CD8-positive, alpha-beta memory T cell (primary cell): ENCODE data around the gene ASTN2. TPM values are rescaled to one million over a fixed set of nuclear protein-coding genes. Genes with fewer than 3 reads are reported as not detected.

ENCODE experiments used
- CTCF ChIA-PET: fragments of 350-600 bp; sonication (Branson Sonifier 250); formaldehyde crosslinking; loops from one replicate; lab custom pipeline; 2021; ENCODE audit warnings: antibody characterized with exemption; lab: Charles Lee
- POLR2A ChIA-PET: fragments of 350-600 bp; sonication (Branson Sonifier 250); formaldehyde crosslinking; loops from one replicate; lab custom pipeline; 2021; ENCODE audit warnings: antibody characterized with exemption; lab: Charles Lee
- DNase-seq, 5 donors: peaks; one replicate each; pipeline versions ENCODE4 v3.0.0 to v3.0.0-alpha.2; 2020 to 2022; ENCODE audit warnings: mixed read lengths in 1 of 5
- H3K27ac ChIP-seq: one replicate; pipeline ENCODE4 v1.7.0; 2013; ENCODE audit warnings: low read depth, mild to moderate bottlenecking, low read length, moderate library complexity
- H3K27me3 ChIP-seq: 2 replicates; pipeline ENCODE4 v1.7.0; 2013; ENCODE audit warnings: low read length, mild to moderate bottlenecking; ENCODE audit not compliant: insufficient read depth, poor library complexity, severe bottlenecking
- H3K36me3 ChIP-seq: 2 replicates; pipeline ENCODE4 v1.7.0; 2013; ENCODE audit warnings: mild to moderate bottlenecking, low read length, moderate library complexity; ENCODE audit not compliant: insufficient read depth
- H3K4me1 ChIP-seq: 2 replicates; pipeline ENCODE4 v1.7.0; 2013; ENCODE audit warnings: mild to moderate bottlenecking, low read length, moderate library complexity; ENCODE audit not compliant: insufficient read depth
- H3K4me3 ChIP-seq: 2 replicates; pipeline ENCODE4 v1.7.0; 2013; ENCODE audit warnings: mild to moderate bottlenecking, low read length
- H3K9me3 ChIP-seq: 2 replicates; pipeline ENCODE4 v1.7.0; 2013; ENCODE audit warnings: mild to moderate bottlenecking, low read length
- H3K27ac Mint-ChIP-seq, 8 donors: one replicate each; pipeline ENCODE4 v1.8.0; 2020 to 2021; ENCODE audit warnings: mixed read lengths in 8 of 8, mild to moderate bottlenecking in 6 of 8, inconsistent platforms in 3 of 8, moderate library complexity in 3 of 8
- H3K27me3 Mint-ChIP-seq, 2 donors: one replicate each; pipeline ENCODE4 v1.8.0; 2020 to 2021; ENCODE audit warnings: mixed read lengths in 2 of 2, mild to moderate bottlenecking in 1 of 2, moderate library complexity in 1 of 2
- H3K36me3 Mint-ChIP-seq, 3 donors: one replicate each; pipeline ENCODE4 v1.8.0; 2020 to 2021; ENCODE audit warnings: mixed read lengths in 3 of 3, inconsistent platforms in 1 of 3, mild to moderate bottlenecking in 1 of 3
- H3K4me1 Mint-ChIP-seq, 3 donors: one replicate each; pipeline ENCODE4 v1.8.0; 2020 to 2021; ENCODE audit warnings: mixed read lengths in 3 of 3, inconsistent platforms in 1 of 3, mild to moderate bottlenecking in 1 of 3
- H3K4me3 Mint-ChIP-seq, 7 donors: one replicate each; pipeline ENCODE4 v1.8.0; 2020 to 2021; ENCODE audit warnings: mixed read lengths in 7 of 7, mild to moderate bottlenecking in 6 of 7, moderate library complexity in 4 of 7, inconsistent platforms in 2 of 7
- H3K9me3 Mint-ChIP-seq, 5 donors: one replicate each; pipeline ENCODE4 v1.8.0; 2020 to 2022; ENCODE audit warnings: mixed read lengths in 5 of 5, mild to moderate bottlenecking in 3 of 5, moderate library complexity in 2 of 5, inconsistent platforms in 1 of 5
- polyA plus RNA-seq: library from polyadenylated mRNA; unstranded; fragments of 300-500 nt; fragmentation: Illumina TruSeq; gene quantifications from one replicate; pipeline ENCODE4 v1.2.3, GENCODE V29; 2021
- total RNA-seq, 2 experiments: library from RNA; stranded (reverse); gene quantifications; one replicate each; pipeline ENCODE4 v1.2.3, GENCODE V29; 2021

The ASTN2 gene
- total and polyA plus RNA-seq, 3 experiments from 2014 or later, result 4.1 to 4.8 (median 4.2) TPM

DNA sequence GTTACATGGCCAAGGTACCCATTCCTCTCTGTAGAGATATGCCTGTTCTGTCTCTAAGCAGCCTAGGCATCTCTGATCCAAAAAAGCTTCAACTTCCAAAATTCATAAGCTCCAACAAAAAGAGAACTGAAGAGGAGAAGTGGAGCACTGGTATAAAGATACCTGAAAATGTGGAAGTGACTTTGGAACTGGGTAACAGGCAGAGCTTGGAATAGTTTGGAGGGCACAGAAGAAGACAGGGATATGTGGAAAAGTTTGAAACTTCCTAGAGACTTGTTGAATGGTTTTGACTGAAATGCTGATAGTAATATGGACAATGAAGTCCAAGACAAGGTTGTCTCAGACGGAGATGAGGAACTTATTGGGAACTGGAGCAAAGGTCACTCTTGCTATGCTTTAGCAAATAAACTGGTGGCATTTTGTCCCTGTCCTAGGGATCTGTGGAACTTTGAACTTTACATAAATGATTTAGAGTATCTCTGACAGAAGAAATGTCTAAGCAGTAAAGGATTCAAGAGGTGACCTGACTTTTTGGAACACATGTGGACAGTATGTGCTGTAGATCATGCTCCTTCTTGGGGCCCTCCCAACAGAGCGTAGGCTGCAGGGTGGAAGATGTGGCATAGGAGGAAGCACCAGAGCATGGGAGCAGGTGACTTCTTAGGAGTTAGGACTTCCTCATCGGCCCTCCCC lies 889.9 kb downstream of the ASTN2 start:
- no peak overlapping the region for H3K27ac ChIP-seq
- Mint-ChIP-seq H3K27me3 (no peaks in the 10 kb centered on the region), H3K4me3 (no peak overlapping the region), H3K4me1 (no peaks in the 10 kb centered on the region), H3K36me3 (peaks cover 0 to 29% (median 0%) of the 10 kb centered on the region in 3 donors), H3K27ac (no peak overlapping the region), H3K9me3 (peaks cover 15 to 73% (median 44%) of the 10 kb centered on the region in 5 donors)
- no peaks in the 10 kb centered on the region for H3K36me3 ChIP-seq
- CTCF ChIA-PET, result no interaction called here
- no peaks in the 10 kb centered on the region for H3K27me3 ChIP-seq
- H3K4me1 ChIP-seq, result no peaks in the 10 kb centered on the region
- H3K4me3 ChIP-seq, result no peak overlapping the region
- POLR2A ChIA-PET, result no interaction called here
- no peaks in the 10 kb centered on the region for H3K9me3 ChIP-seq
- no peak for DNase-seq

DNA sequence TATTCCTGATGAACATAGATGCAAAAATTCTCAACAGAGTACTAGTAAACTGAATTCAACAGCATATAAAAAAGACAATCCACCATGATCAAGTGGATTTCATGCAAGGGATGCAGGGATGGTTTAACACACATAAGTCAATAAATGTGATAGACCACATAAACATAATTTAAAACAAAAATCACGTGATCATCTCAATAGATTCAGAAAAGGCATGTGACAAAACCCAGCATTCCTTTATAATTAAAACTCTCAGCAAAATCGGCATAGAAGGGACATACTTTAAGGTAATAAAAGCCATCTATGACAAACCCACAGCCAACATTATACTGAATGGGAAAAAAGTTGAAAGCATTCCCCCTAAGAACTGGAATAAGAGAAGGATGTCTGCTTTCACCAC lies 894.6 kb downstream of the ASTN2 start:
- Mint-ChIP-seq H3K4me1 (no peaks in the 10 kb centered on the region), H3K27me3 (peaks cover 0 to 2% of the 10 kb centered on the region in 2 donors), H3K27ac (no peak overlapping the region), H3K36me3 (peaks cover 0 to 32% (median 8%) of the 10 kb centered on the region in 3 donors), H3K4me3 (no peak overlapping the region), H3K9me3 (peaks cover 22 to 79% (median 53%) of the 10 kb centered on the region in 5 donors)
- no peak overlapping the region for H3K4me3 ChIP-seq
- no peak for DNase-seq
- H3K9me3 ChIP-seq, result peaks cover 3% of the 10 kb centered on the region
- no peak overlapping the region for H3K27ac ChIP-seq
- POLR2A ChIA-PET, result no interaction called here
- no peaks in the 10 kb centered on the region for H3K4me1 ChIP-seq
- H3K36me3 ChIP-seq, result no peaks in the 10 kb centered on the region
- CTCF ChIA-PET, result no interaction called here
- no peaks in the 10 kb centered on the region for H3K27me3 ChIP-seq

DNA sequence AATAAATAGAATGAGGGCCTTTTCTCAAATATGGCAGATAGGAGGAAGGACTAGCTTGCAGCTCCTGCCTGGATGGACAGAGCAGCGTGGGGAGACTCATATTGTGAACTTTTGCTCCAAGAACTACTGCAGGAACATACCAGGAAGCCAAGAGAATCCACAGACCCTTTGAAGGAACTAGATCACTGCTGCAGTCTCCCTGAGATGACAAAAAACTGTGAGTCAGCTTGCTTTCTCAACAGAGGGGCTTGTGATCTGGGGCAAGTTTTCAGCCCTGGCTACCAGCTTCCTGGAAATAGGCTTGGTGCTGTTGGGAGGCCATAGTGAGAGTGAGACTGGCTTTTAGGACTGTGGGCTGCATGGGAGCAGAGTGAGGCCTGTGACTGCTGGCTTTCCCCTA lies 898.4 kb downstream of the ASTN2 start:
- Histone ChIP-seq H3K27ac (no peak overlapping the region), H3K4me3 (no peak overlapping the region), H3K4me1 (no peaks in the 10 kb centered on the region), H3K9me3 (peaks cover 3% of the 10 kb centered on the region), H3K27me3 (no peaks in the 10 kb centered on the region), H3K36me3 (no peaks in the 10 kb centered on the region)
- no peak overlapping the region for H3K4me3 Mint-ChIP-seq
- POLR2A ChIA-PET, result no interaction called here
- H3K27ac Mint-ChIP-seq, result no peak overlapping the region
- CTCF ChIA-PET, result interaction anchor here (1.2 kb wide), 1 partner anchor 11 kb away, joined by 3 read pairs; no protein-coding TSS in a partner anchor
- H3K4me1 Mint-ChIP-seq, result no peaks in the 10 kb centered on the region
- DNase-seq, result no peak
- peaks cover 0 to 2% of the 10 kb centered on the region in 2 donors for H3K27me3 Mint-ChIP-seq
- H3K9me3 Mint-ChIP-seq, result peaks cover 34 to 80% (median 66%) of the 10 kb centered on the region in 5 donors
- H3K36me3 Mint-ChIP-seq, result peaks cover 0 to 47% (median 8%) of the 10 kb centered on the region in 3 donors

DNA sequence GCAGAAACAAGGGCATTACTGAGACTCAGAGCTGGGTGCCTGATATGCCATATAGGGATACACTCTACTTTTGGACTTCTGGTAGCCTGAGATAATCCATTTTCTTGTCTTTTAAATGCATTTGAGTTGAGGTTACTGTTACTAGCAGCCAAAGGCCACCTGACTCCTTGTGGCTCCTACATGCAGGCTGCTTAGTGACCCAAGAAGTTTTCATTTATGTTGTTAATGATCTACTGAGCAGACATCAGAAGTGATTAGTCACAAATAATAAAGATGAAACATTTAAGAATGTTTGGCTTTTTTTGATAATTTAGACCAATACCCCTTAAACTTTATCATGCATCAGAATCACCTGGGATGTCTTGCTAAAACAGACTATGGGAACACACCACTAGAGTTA lies 899.3 kb downstream of the ASTN2 start:
- peaks cover 3% of the 10 kb centered on the region for H3K9me3 ChIP-seq
- H3K36me3 Mint-ChIP-seq, result peaks cover 0 to 46% (median 8%) of the 10 kb centered on the region in 3 donors
- no peaks in the 10 kb centered on the region for H3K4me1 Mint-ChIP-seq
- no peak overlapping the region for H3K4me3 ChIP-seq
- no peak overlapping the region for H3K27ac ChIP-seq
- ChIA-PET POLR2A (no interaction called here), CTCF (no interaction called here)
- no peaks in the 10 kb centered on the region for H3K36me3 ChIP-seq
- H3K4me3 Mint-ChIP-seq, result no peak overlapping the region
- peaks cover 0 to 2% of the 10 kb centered on the region in 2 donors for H3K27me3 Mint-ChIP-seq
- no peak overlapping the region for H3K27ac Mint-ChIP-seq
- no peak for DNase-seq
- peaks cover 28 to 77% (median 64%) of the 10 kb centered on the region in 5 donors for H3K9me3 Mint-ChIP-seq
- no peaks in the 10 kb centered on the region for H3K27me3 ChIP-seq
- no peaks in the 10 kb centered on the region for H3K4me1 ChIP-seq

DNA sequence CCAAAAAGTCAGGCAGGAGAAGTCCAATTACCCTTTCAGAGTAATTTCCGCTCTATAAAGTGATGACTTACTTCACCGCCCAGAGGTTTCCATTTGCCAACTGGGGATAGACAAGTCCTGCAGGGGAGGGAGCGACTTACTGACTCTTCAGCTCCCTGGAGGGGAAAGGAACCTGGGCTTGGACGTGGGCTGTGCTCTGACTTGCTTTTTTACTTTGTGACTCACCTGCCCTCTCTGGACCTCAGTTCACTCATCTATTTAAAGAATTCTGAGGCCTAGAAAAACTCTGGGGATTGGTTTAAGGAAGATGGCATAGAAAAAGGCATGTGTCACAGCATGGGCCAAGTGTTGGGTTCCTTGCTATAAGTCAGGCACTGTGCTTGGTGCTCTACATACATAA lies 908.2 kb downstream of the ASTN2 start:
- Mint-ChIP-seq H3K4me1 (no peaks in the 10 kb centered on the region), H3K27me3 (no peaks in the 10 kb centered on the region), H3K27ac (no peak overlapping the region), H3K36me3 (peaks cover 0 to 18% (median 0%) of the 10 kb centered on the region in 3 donors), H3K4me3 (no peak overlapping the region), H3K9me3 (peaks cover 4 to 37% (median 20%) of the 10 kb centered on the region in 5 donors)
- CTCF ChIA-PET, result no interaction called here
- Histone ChIP-seq H3K27me3 (no peaks in the 10 kb centered on the region), H3K4me1 (no peaks in the 10 kb centered on the region), H3K9me3 (no peaks in the 10 kb centered on the region), H3K27ac (no peak overlapping the region), H3K4me3 (no peak overlapping the region), H3K36me3 (no peaks in the 10 kb centered on the region)
- no peak for DNase-seq
- POLR2A ChIA-PET, result no interaction called here

DNA sequence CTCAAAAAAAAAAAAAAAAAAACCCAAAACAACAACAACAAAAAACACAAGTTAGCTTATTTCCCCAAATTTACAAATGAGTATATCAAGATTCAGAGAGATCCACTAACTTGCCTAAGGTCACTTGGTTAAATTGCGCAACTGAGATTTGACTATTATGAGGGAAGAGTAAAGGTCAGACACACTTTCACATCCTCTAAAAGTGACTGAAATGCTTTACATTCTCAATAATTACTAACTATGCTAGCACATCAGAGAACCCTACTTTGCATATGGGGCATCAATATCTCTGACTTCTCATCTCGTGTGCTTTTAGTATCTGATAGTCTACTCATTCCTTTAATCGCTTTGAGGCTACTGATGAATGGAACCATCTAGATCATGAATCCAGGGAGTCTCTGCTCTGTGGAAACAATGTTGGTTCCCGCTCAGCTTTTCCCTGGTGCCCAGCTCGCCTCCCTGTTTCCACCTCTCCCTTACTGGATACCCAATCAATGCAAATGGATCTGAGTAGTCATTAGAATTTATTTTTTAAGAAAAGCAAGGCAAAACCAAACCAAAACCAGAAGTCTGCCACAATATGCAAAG lies 909.9 kb downstream of the ASTN2 start:
- no peak for DNase-seq
- peaks cover 0 to 2% of the 10 kb centered on the region in 2 donors for H3K27me3 Mint-ChIP-seq
- ChIA-PET CTCF (interaction anchor here (1.3 kb wide), 1 partner anchor 11 kb away, joined by 3 read pairs; no protein-coding TSS in a partner anchor), POLR2A (no interaction called here)
- no peaks in the 10 kb centered on the region for H3K36me3 ChIP-seq
- no peaks in the 10 kb centered on the region for H3K4me1 Mint-ChIP-seq
- no peaks in the 10 kb centered on the region for H3K27me3 ChIP-seq
- H3K9me3 Mint-ChIP-seq, result peaks cover 3 to 25% (median 9%) of the 10 kb centered on the region in 5 donors
- H3K27ac Mint-ChIP-seq, result no peak overlapping the region
- H3K36me3 Mint-ChIP-seq, result peaks cover 0 to 17% (median 0%) of the 10 kb centered on the region in 3 donors
- no peaks in the 10 kb centered on the region for H3K4me1 ChIP-seq
- no peak overlapping the region for H3K4me3 Mint-ChIP-seq
- no peaks in the 10 kb centered on the region for H3K9me3 ChIP-seq
- no peak overlapping the region for H3K4me3 ChIP-seq
- no peak overlapping the region for H3K27ac ChIP-seq

DNA sequence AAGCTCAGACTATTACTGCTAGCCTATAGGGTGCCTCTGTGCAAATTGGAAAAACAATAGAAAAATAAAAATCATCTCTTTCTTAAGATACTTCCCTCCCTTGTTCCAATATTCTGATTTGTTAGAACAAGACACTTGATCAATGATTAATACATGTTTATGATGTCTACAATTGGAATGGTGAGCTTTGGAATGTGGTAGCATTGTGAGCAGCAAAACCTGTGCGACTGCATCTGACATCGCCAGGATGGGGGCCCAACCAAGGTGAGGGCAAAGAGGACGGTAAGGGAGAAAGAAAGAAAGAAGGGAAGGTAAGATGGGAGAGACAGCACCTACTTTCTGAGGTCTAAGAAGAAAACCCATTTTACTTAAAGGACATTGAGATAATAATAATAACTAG lies 910.8 kb downstream of the ASTN2 start:
- Mint-ChIP-seq H3K4me1 (no peaks in the 10 kb centered on the region), H3K36me3 (peaks cover 0 to 17% (median 0%) of the 10 kb centered on the region in 3 donors), H3K27me3 (peaks cover 0 to 2% of the 10 kb centered on the region in 2 donors), H3K9me3 (peaks cover 2 to 20% (median 4%) of the 10 kb centered on the region in 5 donors), H3K27ac (no peak overlapping the region), H3K4me3 (no peak overlapping the region)
- no peaks in the 10 kb centered on the region for H3K36me3 ChIP-seq
- no peak for DNase-seq
- H3K9me3 ChIP-seq, result no peaks in the 10 kb centered on the region
- H3K27me3 ChIP-seq, result no peaks in the 10 kb centered on the region
- H3K27ac ChIP-seq, result no peak overlapping the region
- no peaks in the 10 kb centered on the region for H3K4me1 ChIP-seq
- no peak overlapping the region for H3K4me3 ChIP-seq
- ChIA-PET POLR2A (no interaction called here), CTCF (interaction anchor here (0.8 kb wide), 1 partner anchor 9 kb away, joined by 3 read pairs; no protein-coding TSS in a partner anchor)

DNA sequence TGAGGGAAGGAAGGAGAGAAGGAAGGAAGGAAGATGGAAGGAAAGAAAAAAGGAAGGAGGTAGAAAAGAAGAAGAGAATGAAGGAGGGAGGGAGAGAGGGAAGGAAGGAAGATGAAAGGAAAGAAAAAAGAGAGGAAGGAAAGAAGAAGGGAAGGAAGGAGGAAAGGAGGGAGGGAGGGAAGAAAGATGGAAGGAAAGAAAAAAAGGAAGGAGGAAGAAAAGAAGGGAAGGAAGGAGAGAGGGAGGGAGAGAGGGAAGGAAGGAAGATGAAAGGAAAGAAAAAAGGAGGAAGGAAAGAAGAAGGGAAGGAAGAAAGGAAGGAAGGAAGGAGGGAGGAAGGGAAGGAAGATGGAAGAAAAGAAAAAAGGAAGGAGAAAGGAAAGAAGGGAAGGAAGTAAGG lies 912.1 kb downstream of the ASTN2 start:
- H3K27me3 ChIP-seq, result no peaks in the 10 kb centered on the region
- Mint-ChIP-seq H3K9me3 (peaks cover 0 to 15% (median 3%) of the 10 kb centered on the region in 5 donors), H3K4me1 (no peaks in the 10 kb centered on the region), H3K4me3 (no peak overlapping the region), H3K27me3 (peaks cover 0 to 2% of the 10 kb centered on the region in 2 donors), H3K36me3 (peaks cover 0 to 12% (median 0%) of the 10 kb centered on the region in 3 donors), H3K27ac (no peak overlapping the region)
- H3K9me3 ChIP-seq, result no peaks in the 10 kb centered on the region
- POLR2A ChIA-PET, result no interaction called here
- no peaks in the 10 kb centered on the region for H3K4me1 ChIP-seq
- no peak overlapping the region for H3K27ac ChIP-seq
- CTCF ChIA-PET, result no interaction called here
- no peaks in the 10 kb centered on the region for H3K36me3 ChIP-seq
- DNase-seq, result no peak
- H3K4me3 ChIP-seq, result no peak overlapping the region
